ENCODE measurements around the gene TPRG1L.

The TPRG1L gene

GRCh38 chr1:3662080-3662671 is 37.4 kb downstream of the TPRG1L start:
- POLR2A ChIA-PET, result interaction anchor here (0.5 kb wide), 1 partner anchor 70 kb away, joined by 3 read pairs; no protein-coding TSS in a partner anchor

GRCh38 chr1:3663999-3664699 is 39.3 kb downstream of the TPRG1L start:
- no peak for DNase-seq (ENCODE audit: extremely low spot score)
- TF ChIP-seq CTCF (IDR thresholded peaks at IDR 0.05; ENCODE audit: control extremely low read depth, extremely low read depth, low read depth, missing control alignments), result no peak
- POLR2A ChIA-PET, result interaction anchor here (1.1 to 2.0 kb wide), 2 partner anchors 8 to 13 kb away, joined by 4 to 6 read pairs; no protein-coding TSS in a partner anchor

More at GRCh38 chr1:3662080-3662671, 37.4 kb downstream of the TPRG1L start:
- TF ChIP-seq CTCF (IDR thresholded peaks at IDR 0.05; ENCODE audit: control extremely low read depth, extremely low read depth, low read depth, missing control alignments), result no peak
- CTCF ChIA-PET, result interaction anchor here (1.3 to 1.4 kb wide), 2 partner anchors 10 to 34 kb away, joined by 3 read pairs; no protein-coding TSS in a partner anchor
- DNase-seq (ENCODE audit: extremely low spot score), result no peak

GRCh38 chr1:3664700-3665375 is 40.0 kb downstream of the TPRG1L start:
- CTCF ChIA-PET, result interaction anchor here (1.3 to 5.0 kb wide), 4 partner anchors 9 to 105 kb away, joined by 3 to 36 read pairs (median 14); partner anchors contain the start of gene TP73
- no peak for DNase-seq (ENCODE audit: extremely low spot score)
- no peak for TF ChIP-seq CTCF (IDR thresholded peaks at IDR 0.05; ENCODE audit: control extremely low read depth, extremely low read depth, low read depth, missing control alignments)
- POLR2A ChIA-PET, result interaction anchor here (1.1 to 2.0 kb wide), 3 partner anchors 9 to 12 kb away, joined by 4 to 7 read pairs (median 6); no protein-coding TSS in a partner anchor

More at GRCh38 chr1:3663999-3664699, 39.3 kb downstream of the TPRG1L start:
- CTCF ChIA-PET, result interaction anchor here (0.7 to 5.0 kb wide), 3 partner anchors 9 to 211 kb away, joined by 3 to 36 read pairs (median 5); partner anchors contain the start of gene TP73

- TF ChIP-seq CTCF (IDR thresholded peaks at IDR 0.05; ENCODE audit: control extremely low read depth, extremely low read depth, low read depth, missing control alignments), result no peak
- ChIA-PET CTCF (interaction anchor here (3.1 to 5.0 kb wide), 3 partner anchors 9 to 18 kb away, joined by 8 to 36 read pairs (median 23); partner anchors contain the start of gene TP73), POLR2A (interaction anchor here (1.0 kb wide), 1 partner anchor 9 kb away, joined by 8 read pairs; no protein-coding TSS in a partner anchor)
- DNase-seq (ENCODE audit: extremely low spot score), result no peak
These were observed 43.3 kb downstream of the TPRG1L start for GRCh38 chr1:3668148-3668547.

- ChIA-PET POLR2A (no interaction called here), CTCF (interaction anchor here (1.0 to 5.0 kb wide), 3 partner anchors 12 to 17 kb away, joined by 3 to 36 read pairs (median 8); partner anchors contain the start of gene TP73)
- no peak for TF ChIP-seq CTCF (IDR thresholded peaks at IDR 0.05; ENCODE audit: control extremely low read depth, extremely low read depth, low read depth, missing control alignments)
- no peak for DNase-seq (ENCODE audit: extremely low spot score)
These were observed 43.9 kb downstream of the TPRG1L start for GRCh38 chr1:3668585-3669300.

All from GM10248 (cell line).